CD1c-positive myeloid dendritic cell (primary cell): ENCODE measurements around the gene PRR19.
"Not testable (repeated sequence)": the region's sequence is repeated elsewhere in the genome, so short reads cannot be mapped to it uniquely, and the experiment has no call there.

Source experiments
- DNase-seq: peaks from one replicate; pipeline ENCODE4 v3.0.0-alpha.2; 2016; ENCODE audit errors: extremely low spot score

PRR19 gene

GRCh38 chr19:42325308-42325895, 23.5 kb downstream of the PRR19 start, which contains the start of gene MEGF8:
MEGF8 (plus strand) TSS chr19:42325635; CDS start chr19:42326244, 609 bp downstream.
- peak; percentile 99 for DNase-seq

DNA sequence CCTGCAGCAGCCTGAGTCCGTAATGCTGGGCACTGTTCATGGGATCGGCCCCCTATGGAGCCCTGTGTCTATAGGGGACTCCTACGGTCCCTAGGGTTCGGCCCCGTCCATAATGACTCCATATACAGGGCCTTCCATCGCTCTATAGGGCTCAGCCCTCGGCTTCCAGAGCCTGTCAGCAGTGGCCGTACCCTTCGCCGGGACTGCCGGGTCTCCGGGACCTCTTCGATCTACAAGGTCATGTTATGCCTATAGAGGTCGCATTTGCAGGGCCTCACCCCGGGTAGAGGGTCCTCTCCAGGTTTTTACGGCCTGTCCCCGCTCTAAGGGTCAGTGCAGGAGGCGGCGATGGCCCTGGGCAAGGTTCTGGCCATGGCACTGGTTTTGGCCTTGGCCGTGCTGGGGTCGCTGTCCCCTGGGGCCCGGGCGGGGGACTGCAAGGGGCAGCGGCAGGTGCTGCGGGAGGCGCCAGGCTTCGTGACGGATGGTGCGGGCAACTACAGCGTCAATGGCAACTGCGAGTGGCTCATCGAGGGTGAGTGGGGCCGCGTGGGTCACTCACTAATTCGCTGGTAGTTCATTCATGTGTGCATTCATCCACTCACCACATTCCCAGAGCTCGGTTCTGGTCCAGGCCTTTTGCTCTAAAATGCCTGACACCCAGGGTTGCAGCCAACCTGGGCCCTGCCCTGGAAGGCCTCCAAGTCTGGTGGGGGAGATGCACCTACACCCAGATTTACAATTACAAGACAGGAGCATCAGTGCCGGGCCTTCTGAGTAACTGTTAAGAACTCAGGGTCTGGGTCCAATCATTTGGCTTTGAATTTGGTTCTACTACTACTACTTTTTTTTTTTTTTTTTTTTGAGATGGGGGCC, 24.2 kb downstream of the PRR19 start:
- no peak for DNase-seq

- DNase-seq = no peak
Observed at GRCh38 chr19:42326969-42327368, 25.0 kb downstream of the PRR19 start.

GRCh38 chr19:42327381-42327780, 25.4 kb downstream of the PRR19 start:
- DNase-seq = no peak

- no peak for DNase-seq
Observed at GRCh38 chr19:42328106-42328505, 26.2 kb downstream of the PRR19 start.

- DNase-seq = no peak
Observed at GRCh38 chr19:42328854-42329253, 26.9 kb downstream of the PRR19 start.

DNA sequence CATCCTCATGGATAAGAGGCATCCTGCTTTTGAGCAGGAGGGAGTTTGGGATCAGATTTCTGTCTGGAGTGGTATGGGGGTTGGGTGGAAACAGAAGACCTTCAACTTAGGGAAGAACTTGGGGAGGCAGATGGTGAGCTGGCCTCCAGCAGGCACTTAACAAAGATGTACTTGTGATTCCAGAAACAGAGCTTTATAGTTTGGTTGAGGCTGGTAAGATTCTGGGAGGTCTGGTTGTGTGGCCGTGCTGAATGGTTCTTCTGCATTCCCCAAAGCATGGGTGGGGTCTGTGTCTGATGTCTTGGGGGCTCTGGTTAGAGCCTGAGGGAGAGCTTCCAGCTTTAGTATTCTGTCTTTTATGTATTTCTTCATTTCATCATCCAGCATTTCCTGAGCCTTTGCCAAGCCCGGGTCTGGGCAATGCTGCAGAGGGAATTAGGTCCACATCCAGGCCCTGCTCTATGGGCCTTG, 28.3 kb downstream of the PRR19 start:
- DNase-seq = no peak

GRCh38 chr19:42331333-42331732, 29.4 kb downstream of the PRR19 start:
- DNase-seq = not testable (repeated sequence)

DNA sequence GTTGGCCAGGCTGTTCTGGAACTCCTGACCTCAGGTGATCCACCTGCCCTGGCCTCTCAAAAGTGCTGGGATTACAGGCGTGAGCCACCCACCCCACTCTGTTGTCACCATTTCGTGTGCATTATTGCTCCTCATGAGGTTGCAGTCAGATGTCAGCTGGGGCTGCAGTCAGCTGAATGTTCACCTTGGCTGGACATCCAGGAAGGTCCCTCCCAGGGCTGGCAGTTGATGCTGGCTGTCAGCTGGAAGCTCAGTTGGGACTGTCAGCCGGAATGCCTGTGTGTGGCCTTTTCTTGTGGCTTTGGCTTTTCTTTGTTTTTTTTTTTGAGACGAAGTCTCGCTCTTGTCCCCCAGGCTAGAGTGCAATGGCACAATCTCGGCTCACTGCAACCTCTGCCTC, 30.1 kb downstream of the PRR19 start:
- DNase-seq = no peak

DNA sequence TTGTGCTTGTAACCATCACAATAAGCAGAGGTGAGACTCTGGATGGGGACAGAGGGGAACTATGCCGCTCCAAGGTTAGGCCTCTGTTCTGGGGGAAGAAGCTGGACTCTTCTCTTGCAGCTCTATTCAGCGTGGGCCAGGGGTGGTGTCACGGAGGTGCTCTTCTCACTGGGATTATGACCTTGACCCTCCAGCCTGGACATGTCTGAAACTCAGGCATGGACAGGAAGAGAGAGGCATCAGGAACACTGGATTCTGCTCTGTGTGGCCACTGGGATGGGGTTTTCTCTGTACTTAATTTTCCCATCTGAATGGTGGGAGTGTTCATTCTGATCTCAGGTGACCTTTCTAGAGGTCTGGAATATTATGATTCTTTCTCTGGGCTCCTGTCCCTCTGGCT, 31.1 kb downstream of the PRR19 start:
- DNase-seq = no peak

DNA sequence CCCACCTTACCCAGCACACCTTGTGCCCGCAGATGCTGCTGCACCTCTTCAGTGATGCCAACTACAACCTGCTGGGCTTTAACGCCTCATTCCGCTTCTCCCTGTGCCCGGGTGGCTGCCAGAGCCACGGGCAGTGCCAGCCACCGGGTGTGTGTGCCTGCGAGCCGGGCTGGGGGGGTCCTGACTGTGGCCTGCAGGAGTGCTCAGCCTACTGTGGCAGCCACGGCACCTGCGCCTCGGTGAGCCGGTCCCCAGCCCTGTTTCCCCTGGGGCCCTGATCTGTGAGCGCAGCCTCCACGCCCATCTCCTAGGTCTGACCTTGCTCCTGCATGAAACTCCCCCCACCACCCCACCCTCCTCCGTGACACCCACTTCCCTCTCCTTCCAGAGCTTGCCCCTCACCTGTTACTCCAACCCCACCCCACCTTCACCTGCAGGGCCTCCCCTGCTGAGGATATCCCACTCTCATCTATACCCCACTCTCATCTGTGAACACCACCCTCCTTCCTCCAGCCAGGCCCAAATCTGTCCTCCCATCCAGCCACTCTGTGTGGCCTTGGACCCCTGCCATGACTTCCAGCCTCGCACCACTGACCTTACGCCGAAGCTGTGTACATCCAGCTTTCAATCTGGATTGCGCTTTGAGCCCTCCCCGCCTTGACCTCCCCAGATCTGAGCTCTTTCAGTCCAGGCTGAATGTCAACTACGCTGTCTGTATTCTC, 32.2 kb downstream of the PRR19 start:
- no peak for DNase-seq

GRCh38 chr19:42334697-42335373, 32.9 kb downstream of the PRR19 start:
- no peak for DNase-seq

DNA sequence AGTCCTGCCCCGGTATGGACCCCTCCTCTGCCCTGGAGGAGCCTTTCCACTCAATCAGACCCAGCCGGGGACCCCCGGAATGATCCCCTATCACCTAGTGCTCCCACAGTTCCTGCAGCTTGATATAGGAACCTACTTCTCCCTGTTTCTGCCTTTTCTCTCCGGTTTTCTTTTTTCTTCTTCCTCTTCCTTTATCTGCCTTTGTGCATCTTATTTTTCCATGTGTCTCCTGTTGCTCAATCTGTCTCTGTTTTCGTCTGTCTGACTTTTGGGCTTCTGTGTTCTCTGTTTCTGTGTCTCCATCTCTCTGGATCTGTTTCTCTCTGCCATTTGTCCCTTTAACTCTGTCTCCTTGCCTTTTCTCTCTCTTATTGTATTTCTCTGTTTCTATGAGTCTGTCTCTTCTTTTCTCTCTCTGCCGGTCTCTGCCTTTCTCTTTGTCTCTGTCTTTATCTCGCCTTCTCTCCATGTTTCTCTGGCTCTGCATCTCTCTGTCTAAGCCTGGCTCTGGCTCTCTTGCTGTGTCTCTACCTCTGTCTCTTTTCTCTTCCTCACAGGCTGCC, 33.5 kb downstream of the PRR19 start:
- DNase-seq = no peak

GRCh38 chr19:42335971-42336370, 34.0 kb downstream of the PRR19 start:
- DNase-seq = no peak

DNA sequence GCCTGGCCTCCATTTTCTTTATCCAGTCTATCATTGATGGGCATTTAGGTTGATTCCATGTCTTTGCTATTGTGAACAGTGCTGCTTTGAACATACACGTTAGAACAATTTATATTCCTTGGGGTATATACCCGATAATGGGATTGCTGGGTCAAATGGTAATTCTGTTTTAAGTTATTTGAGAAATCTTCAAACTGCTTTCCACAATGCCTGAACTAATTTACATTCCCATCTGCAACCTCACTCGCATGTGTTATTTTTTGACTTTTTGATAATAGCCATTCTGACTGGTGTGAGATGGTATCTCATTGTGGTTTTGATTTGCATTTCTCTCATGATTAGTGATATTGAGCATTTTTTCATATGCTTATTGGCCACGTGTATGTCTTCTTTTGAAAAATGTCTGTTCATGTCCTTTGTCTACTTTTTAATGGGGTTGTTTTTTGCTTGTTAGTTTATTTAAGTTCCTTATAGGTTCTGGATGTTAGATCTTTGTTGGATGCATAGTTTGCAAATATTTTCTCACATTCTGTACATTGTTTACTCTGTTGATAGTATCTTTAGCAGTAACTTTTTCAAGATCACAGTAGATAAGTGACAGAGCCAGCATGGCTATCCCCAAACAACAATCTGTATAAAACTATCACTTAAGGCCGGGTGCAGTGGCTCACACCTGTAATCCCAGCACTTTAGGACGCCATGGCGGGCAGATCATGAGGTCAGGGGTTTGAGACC, 37.4 kb downstream of the PRR19 start:
- DNase-seq = not testable (repeated sequence)

GRCh38 chr19:42339922-42340321, 38.0 kb downstream of the PRR19 start:
- DNase-seq = not testable (repeated sequence)

DNA sequence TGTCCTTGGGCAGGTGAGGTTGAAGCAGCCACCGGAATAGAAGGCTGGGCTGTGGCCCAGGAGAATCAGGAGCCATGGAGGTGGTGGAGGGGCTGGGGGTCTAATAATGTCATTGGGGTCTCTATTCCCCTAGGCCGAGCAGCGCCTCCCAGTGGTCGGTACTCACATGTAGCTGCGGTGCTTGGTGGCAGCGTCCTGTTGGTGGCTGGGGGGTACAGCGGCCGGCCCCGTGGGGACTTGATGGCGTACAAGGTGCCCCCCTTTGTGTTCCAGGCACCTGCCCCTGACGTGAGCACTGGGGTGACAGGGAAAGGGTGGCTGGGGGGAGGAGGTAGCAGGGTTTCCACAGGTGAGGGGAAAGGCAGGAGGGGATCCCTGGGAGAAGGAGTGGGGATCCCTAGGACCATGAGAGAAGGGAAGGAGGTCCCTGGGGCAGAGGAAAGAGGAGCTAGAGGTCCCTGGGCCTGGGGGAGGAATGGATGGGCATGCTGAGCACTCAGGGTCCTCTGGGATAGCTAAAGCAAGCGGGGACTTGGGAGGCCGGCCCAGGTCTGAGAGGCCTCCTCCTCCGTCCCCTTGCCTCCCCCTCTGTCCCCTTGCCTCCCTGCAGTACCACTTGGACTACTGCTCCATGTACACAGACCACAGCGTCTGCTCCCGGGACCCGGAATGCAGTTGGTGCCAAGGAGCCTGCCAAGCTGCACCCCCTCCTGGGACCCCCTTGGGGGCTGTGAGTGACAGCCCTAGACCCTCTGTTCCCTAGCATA, 41.6 kb downstream of the PRR19 start:
- DNase-seq = no peak

DNA sequence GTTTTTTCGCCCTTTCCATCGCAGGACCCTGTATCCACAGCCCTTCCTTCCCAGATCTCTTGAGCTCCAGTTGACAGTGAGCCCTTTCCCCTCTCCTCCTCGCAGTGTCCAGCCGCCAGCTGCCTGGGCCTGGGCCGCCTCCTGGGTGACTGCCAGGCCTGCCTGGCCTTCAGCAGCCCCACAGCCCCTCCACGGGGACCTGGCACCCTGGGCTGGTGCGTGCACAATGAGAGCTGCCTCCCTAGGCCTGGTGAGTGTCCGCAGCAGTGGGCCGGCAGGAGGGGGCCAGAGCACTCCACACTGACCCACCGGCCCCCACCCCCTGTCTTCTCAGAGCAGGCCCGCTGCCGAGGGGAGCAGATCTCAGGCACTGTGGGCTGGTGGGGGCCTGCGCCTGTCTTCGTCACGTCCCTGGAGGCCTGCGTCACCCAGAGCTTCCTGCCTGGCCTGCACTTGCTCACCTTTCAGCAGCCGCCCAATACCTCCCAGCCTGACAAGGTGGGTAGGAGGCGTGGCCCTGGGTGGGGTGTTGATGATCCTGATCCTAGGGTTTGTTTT, 42.5 kb downstream of the PRR19 start:
- no peak for DNase-seq

DNA sequence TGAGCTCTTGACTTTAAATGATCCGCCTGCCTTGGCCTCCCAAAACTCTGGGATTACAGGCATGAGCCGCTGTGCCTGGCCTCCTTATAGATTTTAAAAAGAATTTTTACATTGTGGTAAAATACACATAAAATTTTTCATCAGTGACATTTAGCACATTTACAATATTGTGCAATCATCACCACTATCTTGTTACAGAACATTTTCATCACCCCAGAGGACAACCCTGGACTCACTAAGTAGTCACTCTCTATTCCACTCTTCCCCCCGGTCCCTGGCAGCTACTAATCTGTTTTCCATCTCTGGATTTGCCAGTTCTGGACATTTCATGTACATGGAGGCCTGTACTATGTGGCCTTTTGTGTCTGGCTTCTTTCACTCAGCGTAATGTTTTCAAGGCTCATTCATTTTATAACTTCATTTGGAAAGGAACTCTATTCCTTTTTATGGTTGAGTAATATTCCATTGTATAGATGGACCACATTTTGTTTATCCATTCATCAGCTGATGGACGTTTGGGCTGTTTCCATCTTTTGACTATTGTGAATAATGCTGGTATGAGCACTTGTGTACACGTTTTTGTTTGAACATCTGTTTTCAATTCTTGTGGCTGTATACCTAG, 43.4 kb downstream of the PRR19 start:
- no peak for DNase-seq
